ENCODE results near the gene GABPA. TPM values are rescaled to one million over a fixed set of nuclear protein-coding genes. Genes with fewer than 3 reads are reported as not detected.

Gene GABPA
- total and polyA plus RNA-seq, 9 of the 15 experiments (the other 6 are each of a cell fraction or from before 2014, with no cell fraction given) = 8.9 to 35.7 (median 22.8) TPM

DNA sequence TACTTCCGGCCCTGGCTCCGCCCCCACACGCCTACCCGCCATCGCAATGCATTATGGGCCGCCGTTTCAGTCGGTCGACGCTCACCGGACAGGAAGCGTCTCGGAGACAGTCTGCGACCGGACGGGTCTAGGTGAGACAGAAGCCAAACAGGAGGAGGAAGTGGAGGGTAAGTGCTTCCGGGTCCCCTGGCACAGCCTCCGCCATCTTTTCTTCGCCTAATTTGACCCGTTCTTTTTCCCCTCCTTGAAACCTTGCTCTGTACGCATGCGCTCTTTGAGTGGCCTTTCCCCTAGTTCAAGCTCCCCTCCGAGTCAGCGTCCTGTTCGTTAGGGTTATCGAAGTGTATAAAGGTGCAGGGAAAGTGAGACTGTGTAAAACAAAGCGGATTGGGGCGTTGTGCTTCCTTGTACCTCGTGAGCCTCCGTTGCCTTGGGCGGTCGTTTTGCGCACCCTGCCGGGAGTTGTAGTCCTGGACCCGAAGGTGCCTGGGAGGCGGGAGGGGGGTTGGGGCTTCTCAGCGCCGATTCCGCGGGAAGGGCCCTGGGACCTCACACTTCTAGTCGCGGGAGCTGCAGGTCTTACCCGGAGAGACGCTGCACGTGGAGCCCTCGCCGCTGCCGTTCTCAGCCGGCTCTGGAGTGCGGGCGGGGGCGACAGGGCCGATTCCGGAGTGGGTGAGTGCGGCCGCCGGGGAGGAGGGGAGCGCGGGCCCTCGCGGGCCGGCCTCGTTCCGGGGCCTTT, at the start of gene GABPA, which contains the start of gene ATP5PF (continued):
- TF ChIP-seq JUN (IDR thresholded peaks at IDR 0.05; ENCODE audit: borderline replicate concordance, low read depth, low read length) (0 out of 2 replicates have a peak, but pooled peaks have one; percentile 33), JUN (CRISPR knock-in tag; IDR thresholded peaks at IDR 0.05; ENCODE audit: borderline replicate concordance) (no peak), HDAC2 (IDR thresholded peaks at IDR 0.05) (no peak), TCFL5 (CRISPR knock-in tag; conservative IDR thresholded peaks at IDR 0.05) (no peak), CBX2 (IDR thresholded peaks at IDR 0.05; ENCODE audit: insufficient read depth, low read length, poor library complexity, severe bottlenecking) (no peak), NFYB (IDR thresholded peaks at IDR 0.05; ENCODE audit: extremely low read depth, insufficient read length) (no peak), ATF2 (CRISPR knock-in tag; IDR thresholded peaks at IDR 0.05) (no peak), ZNF707 (CRISPR knock-in tag; conservative IDR thresholded peaks at IDR 0.05) (no peak), TAL1 (IDR thresholded peaks at IDR 0.05) (no peak), THAP7 (CRISPR knock-in tag; IDR thresholded peaks at IDR 0.05) (no peak), NCOA6 (IDR thresholded peaks at IDR 0.05) (no peak), ZNF668 (CRISPR knock-in tag; IDR thresholded peaks at IDR 0.05) (no peak), KDM2B (CRISPR knock-in tag; IDR thresholded peaks at IDR 0.05) (no peak), KLF1 (tag; IDR thresholded peaks at IDR 0.05) (peak; percentile 89), MTF1 (CRISPR knock-in tag; IDR thresholded peaks at IDR 0.05; ENCODE audit: borderline replicate concordance) (no peak), ZNF512 (tag; IDR thresholded peaks at IDR 0.05) (no peak), USF2 (CRISPR knock-in tag; IDR thresholded peaks at IDR 0.05) (peak; percentile 13), ELF2 (CRISPR knock-in tag; IDR thresholded peaks at IDR 0.05) (peak; percentile 88), ERF (CRISPR knock-in tag; IDR thresholded peaks at IDR 0.05) (peak; percentile 44; the same call in 1 of the 2 replicates), ZNF239 (CRISPR knock-in tag; IDR thresholded peaks at IDR 0.05) (0 out of 2 replicates have a peak, but pooled peaks have one; percentile 11), ZKSCAN3 (CRISPR knock-in tag; IDR thresholded peaks at IDR 0.05) (no peak), SAFB2 (IDR thresholded peaks at IDR 0.05; ENCODE audit: borderline replicate concordance, low read depth, low read length, severe bottlenecking) (no peak), GTF2E2 (tag; IDR thresholded peaks at IDR 0.05) (no peak; the same call in 1 of the 2 replicates), NEUROD1 (IDR thresholded peaks at IDR 0.05; ENCODE audit: borderline replicate concordance, low read depth, low read length, partially characterized antibody) (peak; percentile 51)
- TF ChIP-seq, protein P1, sequence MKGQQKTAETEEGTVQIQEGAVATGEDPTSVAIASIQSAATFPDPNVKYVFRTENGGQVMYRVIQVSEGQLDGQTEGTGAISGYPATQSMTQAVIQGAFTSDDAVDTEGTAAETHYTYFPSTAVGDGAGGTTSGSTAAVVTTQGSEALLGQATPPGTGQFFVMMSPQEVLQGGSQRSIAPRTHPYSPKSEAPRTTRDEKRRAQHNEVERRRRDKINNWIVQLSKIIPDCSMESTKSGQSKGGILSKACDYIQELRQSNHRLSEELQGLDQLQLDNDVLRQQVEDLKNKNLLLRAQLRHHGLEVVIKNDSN (CRISPR knock-in tag; IDR thresholded peaks at IDR 0.05) = no peak
